Suppressor macrophage (primary cell): ENCODE results near the gene COPB2.

ENCODE experiments used
- DNase-seq, 4 experiments: peaks; one replicate each; pipeline ENCODE4 v3.0.0-alpha.2; 2020 to 2022

Gene COPB2

GRCh38 chr3:139327231-139327630 lies 62.2 kb downstream of the COPB2 start:
- no peak for DNase-seq

DNA sequence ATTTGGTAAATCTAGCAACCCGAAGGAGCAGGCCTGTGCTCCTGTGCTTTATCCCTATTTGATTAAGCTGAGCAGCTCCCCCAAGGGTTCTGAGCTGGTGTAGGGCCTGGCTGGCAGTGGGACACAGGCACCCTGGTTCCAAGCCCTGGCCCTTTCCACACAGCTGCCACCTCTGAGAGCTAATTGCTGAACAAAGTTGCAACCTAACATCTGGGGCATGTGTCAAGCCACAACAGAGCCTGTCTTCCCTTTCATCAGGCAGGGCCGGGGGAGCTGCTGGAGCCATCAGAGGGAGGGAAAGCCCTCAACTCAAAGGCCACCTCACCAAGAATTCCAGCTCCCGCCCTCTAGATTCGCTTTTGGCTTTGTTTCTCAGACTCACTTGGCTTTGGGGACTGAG lies 62.7 kb downstream of the COPB2 start:
- DNase-seq = no peak

DNA sequence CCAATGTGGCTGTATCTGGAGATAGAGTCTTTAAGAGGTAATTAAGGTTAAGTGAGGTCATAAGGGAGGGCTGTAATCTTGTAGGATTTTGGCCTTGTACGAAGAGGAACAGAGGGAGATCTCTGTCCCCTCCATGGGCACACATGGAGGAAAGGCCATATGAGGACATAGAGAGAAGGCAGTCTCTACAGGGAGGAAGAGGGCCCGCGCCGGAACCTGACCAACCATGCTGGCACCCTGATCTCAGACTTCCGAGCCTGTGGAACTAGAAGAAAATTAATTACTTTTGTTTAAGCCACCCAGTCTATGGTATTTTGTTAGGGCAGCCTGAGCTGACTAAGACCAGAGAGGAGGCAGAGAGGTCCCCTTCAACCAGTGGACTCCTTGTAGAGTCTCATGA lies 63.3 kb downstream of the COPB2 start:
- DNase-seq = no peak

GRCh38 chr3:139325551-139325950 lies 63.9 kb downstream of the COPB2 start:
- DNase-seq = no peak

- DNase-seq = no peak
These were observed 65.0 kb downstream of the COPB2 start for GRCh38 chr3:139324456-139324855.

GRCh38 chr3:139323146-139323545 lies 66.3 kb downstream of the COPB2 start:
- no peak for DNase-seq

DNA sequence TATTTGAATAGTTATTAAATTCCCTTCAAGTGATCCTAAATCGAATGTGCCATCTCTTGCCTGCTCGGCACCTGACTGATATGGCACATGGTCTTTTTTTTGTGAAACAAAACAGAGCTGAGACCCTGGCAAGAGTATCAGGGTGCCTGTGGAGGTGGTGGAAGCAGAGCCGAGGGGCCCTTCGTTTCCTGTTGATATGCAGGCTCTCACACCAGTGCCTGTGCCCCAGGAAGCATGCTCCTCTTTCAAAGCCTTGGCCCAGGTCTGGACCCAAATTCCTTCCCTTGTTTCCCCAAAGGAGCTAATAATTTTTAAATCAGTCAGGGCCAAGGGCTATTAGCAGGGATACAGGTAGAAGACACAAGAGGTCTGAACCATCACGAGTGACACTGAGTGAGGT lies 67.1 kb downstream of the COPB2 start:
- no peak for DNase-seq

- no peak for DNase-seq
These were observed 68.7 kb downstream of the COPB2 start for GRCh38 chr3:139320551-139321309.

GRCh38 chr3:139319428-139320402 lies 69.7 kb downstream of the COPB2 start:
- peak in 3 of 4 experiments; percentile 4 to 33 (median 8) for DNase-seq

DNA sequence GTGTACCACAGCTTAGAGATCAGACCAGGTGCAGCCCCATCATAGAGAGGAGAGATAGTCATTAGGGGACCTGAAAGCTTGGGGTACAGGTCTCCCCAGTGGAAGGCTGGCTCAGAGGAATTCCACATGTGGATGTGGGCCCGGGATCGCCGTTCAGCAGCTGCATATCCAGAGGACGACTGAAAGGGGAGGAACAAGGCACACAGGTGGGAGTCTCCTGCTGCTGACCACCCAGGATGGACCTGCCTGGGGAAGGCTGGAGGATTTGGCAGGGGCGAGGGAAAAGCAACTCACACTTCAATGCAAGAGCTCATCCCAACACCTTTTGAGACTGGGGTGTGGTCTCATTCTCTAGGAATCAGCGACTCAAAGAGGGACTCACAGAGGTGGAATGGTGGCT lies 70.6 kb downstream of the COPB2 start:
- no peak for DNase-seq

DNA sequence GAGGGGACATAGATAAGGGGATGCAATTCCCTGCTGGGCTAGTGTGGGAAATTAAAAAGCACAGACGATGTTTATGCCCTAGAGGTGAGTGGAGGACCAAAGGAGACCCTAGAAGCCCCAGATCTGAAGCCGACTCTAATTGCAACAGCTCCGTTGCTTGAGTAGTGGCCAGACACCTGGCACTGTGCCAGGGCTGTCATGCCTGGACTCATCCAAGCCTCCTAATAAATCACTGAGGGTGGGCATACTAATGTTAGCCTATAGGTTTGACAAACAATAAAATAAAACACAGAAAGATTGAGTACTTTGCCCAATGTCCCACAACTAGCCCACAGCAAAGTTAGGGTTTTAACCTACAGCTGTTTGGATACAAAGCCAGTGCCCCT lies 71.0 kb downstream of the COPB2 start:
- DNase-seq = no peak

GRCh38 chr3:139317660-139318430 lies 71.6 kb downstream of the COPB2 start:
- no peak for DNase-seq

GRCh38 chr3:139317215-139317614 lies 72.2 kb downstream of the COPB2 start:
- DNase-seq = no peak

- DNase-seq = no peak
These were observed 75.5 kb downstream of the COPB2 start for GRCh38 chr3:139313921-139314320.

DNA sequence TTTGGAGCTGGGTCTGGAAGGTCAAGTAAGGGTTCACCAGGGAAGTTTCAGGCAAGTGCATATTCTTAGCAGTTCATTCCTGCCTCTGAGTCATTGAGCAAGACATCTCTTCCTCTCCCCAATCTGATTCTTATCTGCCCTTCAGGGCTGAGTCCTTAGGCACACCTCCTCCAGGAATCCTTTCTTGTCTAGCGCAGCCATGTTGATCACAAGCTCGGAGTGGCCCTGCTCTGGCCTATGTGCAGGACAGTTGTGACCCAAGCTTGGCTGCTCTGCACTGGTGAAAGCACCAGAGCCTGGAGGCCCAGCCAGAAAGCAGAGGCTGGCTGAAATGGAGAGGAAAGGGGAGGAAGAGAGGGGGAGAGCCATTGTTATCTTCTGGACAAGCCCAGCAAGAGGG lies 76.5 kb downstream of the COPB2 start:
- DNase-seq = no peak

DNA sequence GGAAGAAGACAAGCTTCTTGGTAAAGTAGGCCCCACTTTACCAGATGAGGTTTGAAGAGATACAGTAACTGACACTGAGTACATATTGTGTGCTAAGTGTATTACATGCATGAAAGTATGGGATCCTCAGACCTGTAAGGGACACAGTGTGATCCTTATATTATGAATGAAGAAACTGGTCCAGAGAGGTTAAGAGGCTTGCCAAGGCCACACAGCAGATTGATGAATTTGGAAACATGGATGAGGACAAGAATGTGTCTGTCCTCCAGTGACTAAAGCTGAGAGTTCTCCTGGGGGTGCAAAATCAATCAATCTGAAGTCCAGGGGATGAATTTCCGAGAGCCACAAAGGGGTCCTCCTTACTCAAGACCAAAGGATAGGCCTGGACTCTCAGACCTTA lies 77.0 kb downstream of the COPB2 start:
- DNase-seq = no peak

GRCh38 chr3:139311557-139311956 lies 77.9 kb downstream of the COPB2 start:
- DNase-seq = no peak

GRCh38 chr3:139310474-139310933 lies 78.9 kb downstream of the COPB2 start:
- DNase-seq = no peak

- DNase-seq = no peak
These were observed 79.6 kb downstream of the COPB2 start for GRCh38 chr3:139309880-139310279.

DNA sequence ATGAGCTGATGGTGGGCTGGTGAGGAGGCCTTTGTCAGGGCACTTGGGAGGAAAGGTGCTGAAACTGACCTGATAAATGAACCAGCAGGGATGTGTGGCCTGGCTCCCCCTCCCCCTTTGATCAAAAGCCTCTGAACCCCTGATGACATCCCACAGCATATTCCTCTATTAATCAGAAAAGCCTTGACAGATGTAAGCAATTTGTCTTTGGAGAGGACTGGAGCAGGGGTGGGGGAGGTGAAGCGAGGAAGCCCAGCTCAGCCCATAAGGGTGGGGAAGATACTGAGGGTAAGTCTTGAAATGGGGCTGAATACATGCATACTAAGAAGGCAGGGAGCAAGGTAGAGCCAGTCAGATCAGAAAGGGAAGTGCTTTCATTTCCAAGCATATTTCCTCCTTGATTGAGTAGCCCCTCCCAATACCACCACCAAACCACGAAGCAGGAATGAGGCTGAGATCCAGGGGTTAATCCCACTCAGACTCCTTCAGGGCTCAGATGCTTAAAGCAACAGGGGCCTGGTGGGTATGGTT lies 80.3 kb downstream of the COPB2 start:
- no peak for DNase-seq

DNA sequence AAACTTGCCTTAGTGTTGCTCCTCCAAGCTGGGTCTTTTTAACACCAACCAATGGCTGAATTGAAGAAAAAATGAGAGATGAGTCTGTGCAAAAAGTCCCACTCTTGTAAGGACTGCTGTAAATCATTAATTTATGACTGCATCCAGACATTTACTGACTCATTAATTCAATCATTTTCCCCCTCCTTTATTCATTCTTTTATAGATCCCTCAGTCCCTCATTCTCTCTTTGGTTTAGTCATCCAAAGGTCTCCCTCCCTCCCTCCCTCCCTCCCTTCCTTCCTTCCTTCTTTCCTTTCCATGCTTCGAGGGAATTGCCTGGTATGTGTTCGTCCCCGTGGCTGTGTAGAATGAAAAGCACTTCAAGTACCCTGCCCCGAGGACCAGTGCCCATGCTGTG lies 80.9 kb downstream of the COPB2 start:
- DNase-seq = no peak
